GM19035 (cell line): ENCODE results near the gene DGKA.
A peak's percentile ranks its signal among the peaks of the same experiment; 100 is the strongest.
"Not testable (repeated sequence)": the region's sequence is repeated elsewhere in the genome, so short reads cannot be mapped to it uniquely, and the experiment has no call there.

Experiments
- ATAC-seq: cut with Tn5 transposase; IDR thresholded peaks from one replicate; pipeline ENCODE4 v1.9.1; 2021; ENCODE audit not compliant: unreplicated experiment

The DGKA gene

DNA sequence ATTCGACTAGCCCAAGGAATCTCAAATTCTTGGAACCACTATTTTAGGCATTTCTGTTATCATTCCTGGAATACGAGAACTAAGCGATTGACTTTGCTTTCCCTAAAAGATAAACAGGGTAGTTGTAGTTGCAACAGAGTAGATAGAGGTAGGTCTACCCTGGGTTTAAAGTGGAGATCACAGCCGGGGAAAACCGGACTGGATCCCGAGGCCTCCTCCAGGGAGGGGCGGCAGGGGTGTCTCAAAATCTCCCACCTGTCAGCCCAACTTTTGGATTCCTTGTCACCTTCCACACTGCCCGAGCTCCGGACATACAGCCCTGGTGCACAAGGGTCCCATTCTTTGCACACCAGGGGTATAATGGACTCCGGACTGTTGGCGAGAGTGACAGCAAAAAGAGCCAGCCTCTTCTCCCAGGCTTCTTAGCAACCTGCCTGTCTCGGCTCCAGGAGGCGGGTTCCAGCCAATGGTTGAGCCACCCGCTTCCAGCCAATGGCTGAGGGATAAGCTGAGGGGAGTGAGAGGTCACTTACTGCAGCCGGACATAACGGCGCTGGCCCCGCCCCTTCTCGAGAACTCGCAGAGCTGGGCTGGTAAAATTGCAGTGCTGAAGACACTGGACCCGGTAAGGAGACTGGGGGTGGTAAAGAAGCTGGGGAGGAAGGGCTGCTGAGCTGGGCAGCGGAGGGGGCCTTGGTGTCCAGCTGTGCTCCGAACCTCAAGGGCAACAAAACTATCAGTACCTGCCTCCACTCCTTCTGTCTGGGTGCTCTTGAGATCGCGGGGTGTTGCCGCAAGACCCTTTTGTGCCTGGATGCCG lies 66.0 kb downstream of the DGKA start, which contains the start of gene SUOX:
Gene SUOX (plus strand): TSS at position 562 of the 820 bp plus-strand sequence. CDS start 4,946 bp downstream, outside the sequence.
- peak; percentile 99 for ATAC-seq

DNA sequence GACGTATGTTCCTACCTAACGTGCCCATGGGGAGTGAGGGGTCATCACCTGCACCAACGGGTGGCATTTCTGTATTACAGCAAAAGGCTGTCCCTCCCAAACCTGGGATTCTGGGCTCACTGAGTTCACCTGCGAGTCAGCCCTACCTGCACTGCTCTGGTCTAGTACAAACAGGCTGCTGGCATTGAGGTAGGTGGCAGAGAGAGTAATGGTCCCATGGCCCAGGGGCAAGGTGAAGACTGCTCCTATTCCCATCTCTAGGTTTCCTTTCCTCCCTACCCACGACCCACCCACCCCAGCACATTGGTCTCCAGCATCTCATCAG lies 66.5 kb downstream of the DGKA start:
- ATAC-seq, result no peak

GRCh38 chr12:55999522-55999921 lies 68.6 kb downstream of the DGKA start:
- ATAC-seq, result not testable (repeated sequence)

DNA sequence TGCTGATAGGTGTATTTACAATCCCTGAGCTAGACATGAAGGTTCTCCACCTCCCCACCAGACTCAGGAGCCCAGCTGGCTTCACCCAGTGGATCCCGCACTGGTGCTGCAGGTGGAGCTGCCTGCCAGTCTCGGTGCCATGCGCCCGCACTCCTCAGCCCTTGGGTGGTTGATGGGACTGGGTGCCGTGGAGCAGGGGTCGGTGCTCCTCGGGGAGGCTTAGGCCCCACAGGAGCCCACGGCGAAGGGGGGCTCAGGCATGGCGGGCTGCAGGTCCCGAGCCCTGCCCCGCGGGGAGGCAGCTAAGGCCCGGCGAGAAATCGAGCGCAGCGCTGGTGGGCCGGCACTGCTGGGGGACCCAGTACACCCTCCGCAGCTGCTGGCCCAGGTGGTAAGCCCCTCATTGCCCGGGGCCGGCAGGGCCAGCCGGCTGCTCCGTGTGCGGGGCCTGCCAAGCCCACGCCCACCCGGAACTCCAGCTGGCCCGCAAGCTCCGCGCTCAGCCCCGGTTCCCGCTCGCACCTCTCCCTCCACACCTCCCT lies 69.1 kb downstream of the DGKA start:
- ATAC-seq, result not testable (repeated sequence)

DNA sequence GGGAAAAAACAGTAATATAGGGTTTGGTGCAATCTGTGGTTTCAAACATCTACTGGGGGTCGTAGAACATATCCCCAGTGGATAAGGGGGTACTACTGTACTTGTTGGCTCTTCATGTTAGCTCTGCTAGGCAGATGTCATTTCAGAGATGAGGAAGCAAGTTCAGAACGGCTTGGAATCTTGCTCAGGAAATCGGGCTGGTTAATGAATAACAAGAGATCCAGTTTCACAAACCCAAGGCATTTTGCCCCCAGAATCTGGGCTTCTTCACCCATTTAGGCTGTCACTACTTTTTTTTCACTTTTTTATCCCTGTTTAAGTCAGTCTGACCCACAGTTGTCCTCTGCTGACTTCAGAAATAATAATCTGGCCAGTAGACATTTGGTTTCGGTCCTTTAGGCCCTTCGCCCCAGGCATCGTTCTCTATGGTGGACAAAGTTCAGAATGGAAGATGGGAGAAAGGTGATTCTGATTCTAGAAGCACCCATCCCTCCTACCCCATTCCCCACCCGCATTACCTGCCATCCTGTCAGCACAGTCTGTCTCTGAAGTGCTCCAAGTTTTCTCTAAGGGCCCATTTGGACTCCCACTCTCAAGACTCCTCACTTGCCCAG lies 70.6 kb downstream of the DGKA start:
- ATAC-seq, result no peak

DNA sequence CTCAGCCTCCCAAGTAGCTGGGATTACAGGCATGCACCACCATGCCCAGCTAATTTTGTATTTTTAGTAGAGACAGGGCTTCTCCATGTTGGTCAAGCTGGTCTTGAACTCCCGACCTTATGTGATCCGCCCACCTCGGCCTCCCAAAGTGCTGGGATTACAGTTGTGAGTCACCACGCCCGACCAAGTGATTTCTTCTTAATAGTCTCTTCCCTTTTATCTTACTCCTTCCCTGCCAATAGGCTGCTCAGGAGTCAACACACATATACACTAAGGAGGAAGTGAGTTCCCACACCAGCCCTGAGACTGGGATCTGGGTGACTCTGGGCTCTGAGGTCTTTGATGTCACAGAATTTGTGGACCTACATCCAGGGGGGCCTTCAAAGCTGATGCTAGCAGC lies 72.4 kb downstream of the DGKA start:
- not testable (repeated sequence) for ATAC-seq
